Measurements from ENCODE around the gene BTBD9.

- TF ChIP-seq, protein P1, sequence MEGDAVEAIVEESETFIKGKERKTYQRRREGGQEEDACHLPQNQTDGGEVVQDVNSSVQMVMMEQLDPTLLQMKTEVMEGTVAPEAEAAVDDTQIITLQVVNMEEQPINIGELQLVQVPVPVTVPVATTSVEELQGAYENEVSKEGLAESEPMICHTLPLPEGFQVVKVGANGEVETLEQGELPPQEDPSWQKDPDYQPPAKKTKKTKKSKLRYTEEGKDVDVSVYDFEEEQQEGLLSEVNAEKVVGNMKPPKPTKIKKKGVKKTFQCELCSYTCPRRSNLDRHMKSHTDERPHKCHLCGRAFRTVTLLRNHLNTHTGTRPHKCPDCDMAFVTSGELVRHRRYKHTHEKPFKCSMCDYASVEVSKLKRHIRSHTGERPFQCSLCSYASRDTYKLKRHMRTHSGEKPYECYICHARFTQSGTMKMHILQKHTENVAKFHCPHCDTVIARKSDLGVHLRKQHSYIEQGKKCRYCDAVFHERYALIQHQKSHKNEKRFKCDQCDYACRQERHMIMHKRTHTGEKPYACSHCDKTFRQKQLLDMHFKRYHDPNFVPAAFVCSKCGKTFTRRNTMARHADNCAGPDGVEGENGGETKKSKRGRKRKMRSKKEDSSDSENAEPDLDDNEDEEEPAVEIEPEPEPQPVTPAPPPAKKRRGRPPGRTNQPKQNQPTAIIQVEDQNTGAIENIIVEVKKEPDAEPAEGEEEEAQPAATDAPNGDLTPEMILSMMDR (IDR thresholded peaks at IDR 0.05): no peak
- no peak for TF ChIP-seq POLR2A (IDR thresholded peaks at IDR 0.05)
Observed at GRCh38 chr6:38164671-38165108, 475.0 kb downstream of the BTBD9 start.

Measured in Peyer's patch (tissue), 4 donors.